Mesangial cell (primary cell): Measurements from ENCODE around the gene UCP1. TPM values are rescaled to one million over a fixed set of nuclear protein-coding genes. Genes with fewer than 3 reads are reported as not detected.

Source experiments
- total RNA-seq: library from RNA; depleted of rRNA; stranded (reverse); fragments of >200 nt; gene quantifications from 2 replicates; pipeline ENCODE4 v1.2.3, GENCODE V29; 2015

Gene UCP1, protein sequence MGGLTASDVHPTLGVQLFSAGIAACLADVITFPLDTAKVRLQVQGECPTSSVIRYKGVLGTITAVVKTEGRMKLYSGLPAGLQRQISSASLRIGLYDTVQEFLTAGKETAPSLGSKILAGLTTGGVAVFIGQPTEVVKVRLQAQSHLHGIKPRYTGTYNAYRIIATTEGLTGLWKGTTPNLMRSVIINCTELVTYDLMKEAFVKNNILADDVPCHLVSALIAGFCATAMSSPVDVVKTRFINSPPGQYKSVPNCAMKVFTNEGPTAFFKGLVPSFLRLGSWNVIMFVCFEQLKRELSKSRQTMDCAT
- not detected in 2 replicates for total RNA-seq

GRCh38 chr4:140568507-140569306, at the start of gene UCP1:
Gene UCP1, minus strand, starts transcription at chr4:140568961. Its CDS starts 232 bp downstream, at chr4:140568729.

GRCh38 chr4:140523857-140524742, 44.7 kb downstream of the UCP1 start, which contains the start of gene ELMOD2:
Gene ELMOD2, plus strand, starts transcription at chr4:140524168. Its CDS starts 1,261 bp downstream, at chr4:140525429.

Other genes with a start within 250 kb of the UCP1 start
- 15.8 and 23.1 TPM in 2 replicates for gene SCOC, start 195.3 kb downstream of the UCP1 start, total RNA-seq
- 2.2 and 3.4 TPM in 2 replicates for gene CLGN, start 141.3 kb downstream of the UCP1 start, total RNA-seq
- not detected in 2 replicates for gene MGAT4D, start 70.7 kb downstream of the UCP1 start, total RNA-seq
- 13.0 and 16.9 TPM in 2 replicates for gene ELMOD2, start 44.8 kb downstream of the UCP1 start, total RNA-seq
- 11.6 and 18.8 TPM in 2 replicates for gene TBC1D9, start 187.4 kb upstream of the UCP1 start, total RNA-seq